H1 (cell line): ENCODE data around the gene RGL1. TPM values are rescaled to one million over a fixed set of nuclear protein-coding genes. Genes with fewer than 3 reads are reported as not detected.

Source experiments
- CTCF ChIP-seq, 3 experiments: IDR thresholded peaks; 1 replicate in 2 of 3; 2 replicates in 1 of 3; pipeline versions ENCODE4 v1.5.1 to v1.6.1; 2011; ENCODE audit warnings: low read length in 3 of 3, mild to moderate bottlenecking in 3 of 3, inconsistent platforms in 2 of 3, low read depth in 1 of 3, moderate library complexity in 1 of 3; ENCODE audit not compliant: insufficient read depth in 1 of 3; ENCODE audit errors: control extremely low read depth in 1 of 3
- KDM4A ChIP-seq: IDR thresholded peaks from one replicate; pipeline ENCODE4 v1.7.1; 2012; ENCODE audit warnings: low read depth, mild to moderate bottlenecking, moderate library complexity, low read length, inconsistent platforms; ENCODE audit not compliant: severe bottlenecking
- KDM5A ChIP-seq: fragments of 200-600 bp; IDR thresholded peaks from 2 replicates; pipeline ENCODE4 v1.7.1; 2012; ENCODE audit warnings: mild to moderate bottlenecking, low read length, inconsistent platforms, mixed read lengths
- POLR2AphosphoS5 ChIP-seq: IDR thresholded peaks from 2 replicates; pipeline ENCODE4 v1.6.1; 2011; ENCODE audit warnings: low read depth, low read length
- POU5F1 ChIP-seq: IDR thresholded peaks from 2 replicates; pipeline ENCODE4 v1.6.1; 2011; ENCODE audit warnings: low read depth, mild to moderate bottlenecking, low read length, moderate library complexity
- polyA plus RNA-seq, 7 experiments: library from polyadenylated mRNA; depleted of rRNA in 3 of 7; stranded (reverse) in 5 of 7; unstranded in 2 of 7; fragments of >200 nt in 5 of 7; fragments of 200-250 nt in 2 of 7; gene quantifications; 1 replicate in 5 of 7; 2 replicates in 1 of 7; 4 replicates in 1 of 7; pipeline versions ENCODE4 v1.2.1 to v1.2.3, GENCODE V29; 2011 to 2013; ENCODE audit warnings: missing spikeins in 2 of 7, mixed read lengths in 2 of 7
- total RNA-seq: library from RNA; stranded (reverse); fragmentation: NEBNext Ultra II Directional; extraction: Animal tissue kit (Norgen Biotek cat#: 25700); gene quantifications from 2 replicates; pipeline ENCODE4 v1.2.1, GENCODE V29; 2021

The RGL1 gene
- total and polyA plus RNA-seq, 2 of the 8 experiments (the other 6 are each of a cell fraction or from before 2014, with no cell fraction given), result 0.98 to 2.4 TPM

- TF ChIP-seq CTCF (IDR thresholded peaks at IDR 0.05; ENCODE audit: control extremely low read depth in 1 of 3, insufficient read depth in 1 of 3, low read depth in 1 of 3, low read length in 3 of 3), result no peak
- no peak for TF ChIP-seq POLR2AphosphoS5
- TF ChIP-seq KDM4A, result no peak
- TF ChIP-seq POU5F1, result no peak
- no peak for TF ChIP-seq KDM5A
Observed at GRCh38 chr1:183905508-183906113, 100.7 kb downstream of the RGL1 start (continued).
